ENCODE measurements around the gene ITK. TPM values are rescaled to one million over a fixed set of nuclear protein-coding genes. Genes with fewer than 3 reads are reported as not detected.

ITK gene
- total and polyA plus RNA-seq, 2 of the 8 experiments (the other 6 are each of a cell fraction or from before 2014, with no cell fraction given) = 0.05 TPM; not detected in 1

DNA sequence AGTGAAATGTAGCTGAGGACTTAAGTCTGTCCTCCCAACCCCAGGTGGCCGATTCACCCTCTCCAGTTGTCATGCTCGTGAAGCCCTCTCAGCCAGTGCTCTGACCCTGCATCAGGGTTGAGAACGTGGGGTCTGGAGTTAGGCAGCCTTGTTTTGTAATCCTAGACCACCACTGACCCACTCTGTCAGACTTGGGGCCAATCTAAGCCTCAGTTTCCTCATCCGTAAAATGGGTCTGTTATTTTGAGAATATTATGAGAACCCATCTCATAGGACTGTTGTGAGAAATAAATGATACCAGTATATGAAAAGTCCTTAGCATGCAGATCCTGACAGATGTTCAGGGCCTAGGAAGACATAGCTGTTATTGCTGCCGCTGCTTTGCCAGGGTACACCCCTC, 122.4 kb downstream of the ITK start:
- H3K4me2 ChIP-seq (ENCODE audit: insufficient read depth in 1 of 2, low read depth in 2 of 2, low read length in 2 of 2) = no peak overlapping the region
- H3K14ac ChIP-seq (ENCODE audit: insufficient read length) = no peak overlapping the region
- no peak for FAIRE-seq
- H3K36me3 ChIP-seq (ENCODE audit: control insufficient read depth in 2 of 4, insufficient read depth in 4 of 4, low read length in 3 of 4) = peaks cover 0 to 3% (median 0%) of the 10 kb centered on the region in 4 experiments; a peak in 2 of 8 replicates
- H2AK5ac ChIP-seq (ENCODE audit: low read depth, low read length) = no peak overlapping the region
- H3K18ac ChIP-seq (ENCODE audit: extremely low read depth, low read length) = no peak overlapping the region
- H2BK12ac ChIP-seq (ENCODE audit: low read depth, low read length) = no peak overlapping the region
- no peak overlapping the region for H4K91ac ChIP-seq (replicated peaks; ENCODE audit: insufficient read length, low read length)
- no peak overlapping the region for H2BK15ac ChIP-seq (ENCODE audit: low read length)
- 84% methylated on average over 5 of the region's 5 CpGs; no CpG with 5 or more reads in 1 of the 2 experiments for WGBS, 2 experiments (ENCODE audit: extremely low coverage in 1 of 2, insufficient coverage in 1 of 2, insufficient read length in 1 of 2, insufficient replicate concordance in 2 of 2, low coverage in 1 of 2, low lambda C conversion rate in 2 of 2, missing lambda C conversion rate in 1 of 2)
- H3K79me1 ChIP-seq (ENCODE audit: low read depth, low read length) = no peaks in the 10 kb centered on the region
- no peak overlapping the region for H2AFZ ChIP-seq (ENCODE audit: low read length)
- no peak for DNase-seq (ENCODE audit: low read depth in 1 of 2, low spot score in 2 of 2)
- H3K9me3 ChIP-seq (ENCODE audit: insufficient read depth in 2 of 2, low read depth in 1 of 2, low read length in 1 of 2) = no peaks in the 10 kb centered on the region
- no peak overlapping the region for H4K5ac ChIP-seq (ENCODE audit: insufficient read length, low read depth, low read length)
- no peak overlapping the region for H3K4me3 ChIP-seq (ENCODE audit: extremely low read depth in 1 of 4, insufficient read depth in 2 of 4, low read depth in 3 of 4, low read length in 4 of 4)
- H2BK5ac ChIP-seq (ENCODE audit: low read depth, low read length) = no peak overlapping the region
- no peaks in the 10 kb centered on the region for H4K20me1 ChIP-seq (replicated peaks in 1 of 2; ENCODE audit: control insufficient read depth in 1 of 2, insufficient read depth in 2 of 2, low read length in 2 of 2)
- H4K8ac ChIP-seq (ENCODE audit: extremely low read depth, insufficient read depth, low read length) = no peak overlapping the region
- ChIA-PET POLR2A (ENCODE audit: partially characterized antibody) (no interaction called here), CTCF (ENCODE audit: partially characterized antibody) (interaction anchor here (0.7 to 13.9 kb wide), 26 partner anchors 8 to 435 kb away, joined by 3 to 157 read pairs (median 6); no protein-coding TSS in a partner anchor)
- H3K23ac ChIP-seq (ENCODE audit: insufficient read length) = no peak overlapping the region
- H2BK120ac ChIP-seq (replicated peaks; ENCODE audit: low read depth, low read length) = no peak overlapping the region
- no peaks in the 10 kb centered on the region for H3K23me2 ChIP-seq (ENCODE audit: low read depth, low read length)
- no peak overlapping the region for H3K56ac ChIP-seq (replicated peaks; ENCODE audit: insufficient read length, low read depth, low read length)
- no peaks in the 10 kb centered on the region for H3K27me3 ChIP-seq (replicated peaks in 1 of 4; ENCODE audit: control insufficient read depth in 3 of 4, extremely low read depth in 1 of 4, insufficient read depth in 3 of 4, low read length in 3 of 4)
- no peak overlapping the region for H3K4ac ChIP-seq (replicated peaks; ENCODE audit: insufficient read length, low read depth, low read length)
- H3K4me1 ChIP-seq (replicated peaks in 1 of 4; ENCODE audit: control insufficient read depth in 3 of 4, insufficient read depth in 4 of 4, low read length in 3 of 4) = no peaks in the 10 kb centered on the region
- no peak overlapping the region for H2BK20ac ChIP-seq (ENCODE audit: low read length)
- no peak overlapping the region for H3K27ac ChIP-seq (ENCODE audit: low read depth, low read length)
- H3K9ac ChIP-seq (replicated peaks in 1 of 4; ENCODE audit: extremely low read depth in 1 of 4, low read depth in 3 of 4, low read length in 3 of 4) = no peak overlapping the region
- no peaks in the 10 kb centered on the region for H3K79me2 ChIP-seq (ENCODE audit: control insufficient read depth in 1 of 2, insufficient read depth in 2 of 2, low read length in 2 of 2)
- TF ChIP-seq EZH2 (IDR thresholded peaks at IDR 0.05; ENCODE audit: low read depth, low read length, severe bottlenecking) (no peak), RXRA (IDR thresholded peaks at IDR 0.05; ENCODE audit: insufficient read depth, low read depth, low read length) (no peak), CTBP2 (IDR thresholded peaks at IDR 0.05; ENCODE audit: borderline replicate concordance, insufficient read depth, insufficient read length, low read length) (no peak), TEAD4 (IDR thresholded peaks at IDR 0.05; ENCODE audit: low read depth, low read length) (no peak), POLR2A (IDR thresholded peaks at IDR 0.05; ENCODE audit: control extremely low read depth in 1 of 2, low read depth in 2 of 2, low read length in 2 of 2) (no peak), RBBP5 (IDR thresholded peaks at IDR 0.05; ENCODE audit: borderline replicate concordance, low read depth, low read length) (no peak), PHF8 (conservative IDR thresholded peaks at IDR 0.05; ENCODE audit: low read depth, low read length) (no peak), CBX5 (IDR thresholded peaks at IDR 0.05; ENCODE audit: low read depth, low read length) (no peak), SIRT6 (IDR thresholded peaks at IDR 0.05; ENCODE audit: low read length) (no peak)
- TF ChIP-seq, protein P1, sequence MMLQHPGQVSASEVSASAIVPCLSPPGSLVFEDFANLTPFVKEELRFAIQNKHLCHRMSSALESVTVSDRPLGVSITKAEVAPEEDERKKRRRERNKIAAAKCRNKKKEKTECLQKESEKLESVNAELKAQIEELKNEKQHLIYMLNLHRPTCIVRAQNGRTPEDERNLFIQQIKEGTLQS (IDR thresholded peaks at IDR 0.05; ENCODE audit: insufficient read depth, low read depth, low read length) = no peak
- TF ChIP-seq, protein P2, sequence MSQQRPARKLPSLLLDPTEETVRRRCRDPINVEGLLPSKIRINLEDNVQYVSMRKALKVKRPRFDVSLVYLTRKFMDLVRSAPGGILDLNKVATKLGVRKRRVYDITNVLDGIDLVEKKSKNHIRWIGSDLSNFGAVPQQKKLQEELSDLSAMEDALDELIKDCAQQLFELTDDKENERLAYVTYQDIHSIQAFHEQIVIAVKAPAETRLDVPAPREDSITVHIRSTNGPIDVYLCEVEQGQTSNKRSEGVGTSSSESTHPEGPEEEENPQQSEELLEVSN (IDR thresholded peaks at IDR 0.05) = no peak
- TF ChIP-seq, protein P3, sequence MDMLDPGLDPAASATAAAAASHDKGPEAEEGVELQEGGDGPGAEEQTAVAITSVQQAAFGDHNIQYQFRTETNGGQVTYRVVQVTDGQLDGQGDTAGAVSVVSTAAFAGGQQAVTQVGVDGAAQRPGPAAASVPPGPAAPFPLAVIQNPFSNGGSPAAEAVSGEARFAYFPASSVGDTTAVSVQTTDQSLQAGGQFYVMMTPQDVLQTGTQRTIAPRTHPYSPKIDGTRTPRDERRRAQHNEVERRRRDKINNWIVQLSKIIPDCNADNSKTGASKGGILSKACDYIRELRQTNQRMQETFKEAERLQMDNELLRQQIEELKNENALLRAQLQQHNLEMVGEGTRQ (IDR thresholded peaks at IDR 0.05; ENCODE audit: low read length) = no peak

Measured in H1 (cell line).